ENCODE measurements around the gene PLCH2.

DNA sequence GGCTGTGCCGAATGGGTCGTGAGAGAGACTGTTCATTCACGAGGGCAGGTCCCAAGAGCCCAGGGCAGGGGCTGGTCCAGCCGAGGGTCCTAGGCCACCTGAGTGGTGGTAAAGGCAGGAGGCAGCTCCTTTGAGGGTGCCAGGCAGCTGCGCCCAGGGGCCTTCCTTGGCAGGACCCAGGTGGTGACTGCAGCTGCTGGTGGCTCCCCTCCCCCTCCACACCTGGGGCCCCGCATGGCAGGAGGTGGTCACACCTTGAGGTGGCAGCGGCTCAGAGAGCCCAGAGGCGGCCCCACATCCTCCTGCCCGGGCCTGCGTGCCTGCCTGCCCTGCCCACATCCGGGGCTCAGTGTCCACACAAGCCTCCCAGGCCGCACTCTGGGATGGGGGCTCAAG lies 9.8 kb upstream of the PLCH2 start:
- TF ChIP-seq, protein P1, sequence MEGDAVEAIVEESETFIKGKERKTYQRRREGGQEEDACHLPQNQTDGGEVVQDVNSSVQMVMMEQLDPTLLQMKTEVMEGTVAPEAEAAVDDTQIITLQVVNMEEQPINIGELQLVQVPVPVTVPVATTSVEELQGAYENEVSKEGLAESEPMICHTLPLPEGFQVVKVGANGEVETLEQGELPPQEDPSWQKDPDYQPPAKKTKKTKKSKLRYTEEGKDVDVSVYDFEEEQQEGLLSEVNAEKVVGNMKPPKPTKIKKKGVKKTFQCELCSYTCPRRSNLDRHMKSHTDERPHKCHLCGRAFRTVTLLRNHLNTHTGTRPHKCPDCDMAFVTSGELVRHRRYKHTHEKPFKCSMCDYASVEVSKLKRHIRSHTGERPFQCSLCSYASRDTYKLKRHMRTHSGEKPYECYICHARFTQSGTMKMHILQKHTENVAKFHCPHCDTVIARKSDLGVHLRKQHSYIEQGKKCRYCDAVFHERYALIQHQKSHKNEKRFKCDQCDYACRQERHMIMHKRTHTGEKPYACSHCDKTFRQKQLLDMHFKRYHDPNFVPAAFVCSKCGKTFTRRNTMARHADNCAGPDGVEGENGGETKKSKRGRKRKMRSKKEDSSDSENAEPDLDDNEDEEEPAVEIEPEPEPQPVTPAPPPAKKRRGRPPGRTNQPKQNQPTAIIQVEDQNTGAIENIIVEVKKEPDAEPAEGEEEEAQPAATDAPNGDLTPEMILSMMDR (IDR thresholded peaks at IDR 0.05) = no peak
- TF ChIP-seq EZH2 (IDR thresholded peaks at IDR 0.05; ENCODE audit: borderline replicate concordance, insufficient read depth, low read depth, low read length, poor library complexity, severe bottlenecking) = no peak

Measured in B cell (primary cell).